GM12873 (cell line): Measurements from ENCODE around the gene TBC1D9B.

Source experiments
- TF ChIP-seq, protein P1 (sequence below): IDR thresholded peaks from 2 replicates; pipeline ENCODE4 v1.5.1; 2012; ENCODE audit warnings: low read depth, mild to moderate bottlenecking, moderate library complexity, low read length, control low read depth; ENCODE audit not compliant: insufficient read depth; ENCODE audit errors: missing control alignments

Gene TBC1D9B

DNA sequence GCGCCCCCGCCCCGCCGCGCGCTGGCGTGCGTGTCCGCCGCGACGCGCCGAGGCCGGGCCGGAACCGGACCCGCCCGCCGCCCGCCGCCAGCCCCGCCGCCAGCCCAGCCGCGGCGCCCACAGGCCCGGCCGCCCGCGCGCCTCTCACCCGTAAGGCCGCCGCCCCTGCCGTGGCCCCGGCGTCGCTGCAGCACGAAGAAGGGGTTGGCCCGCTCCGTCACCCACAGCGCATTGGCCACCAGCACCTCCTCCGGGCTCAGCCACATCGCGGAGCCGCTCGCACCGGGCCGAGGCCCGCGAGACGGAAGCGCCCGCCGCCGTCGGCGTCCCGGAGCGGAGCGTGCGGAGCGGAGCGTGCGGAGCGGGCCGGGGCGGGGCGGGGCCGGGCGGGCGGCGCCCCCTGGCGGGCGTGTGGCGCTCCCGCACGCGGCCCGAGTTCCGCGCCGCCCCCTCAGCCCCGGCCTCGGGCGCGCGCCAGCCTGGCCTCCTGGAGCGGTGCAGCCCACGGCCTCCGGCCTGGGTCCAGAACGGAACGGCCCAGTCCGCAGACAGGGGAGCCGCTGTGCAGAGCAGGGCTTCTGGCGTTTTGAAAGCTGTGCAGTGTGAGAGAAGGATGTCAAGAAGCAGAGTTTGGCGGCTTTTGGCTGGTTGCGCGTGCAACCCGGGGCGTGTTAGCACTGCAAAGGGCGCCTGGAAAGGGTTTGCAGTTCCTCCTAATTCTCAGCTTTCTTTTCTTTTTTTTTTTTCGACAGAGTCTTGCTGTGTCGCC is at the start of gene TBC1D9B:
Gene TBC1D9B, minus strand, starts transcription at position 342 of the 769 bp plus-strand sequence. Its CDS starts 76 bp downstream, at position 266.
- TF ChIP-seq, protein P1, sequence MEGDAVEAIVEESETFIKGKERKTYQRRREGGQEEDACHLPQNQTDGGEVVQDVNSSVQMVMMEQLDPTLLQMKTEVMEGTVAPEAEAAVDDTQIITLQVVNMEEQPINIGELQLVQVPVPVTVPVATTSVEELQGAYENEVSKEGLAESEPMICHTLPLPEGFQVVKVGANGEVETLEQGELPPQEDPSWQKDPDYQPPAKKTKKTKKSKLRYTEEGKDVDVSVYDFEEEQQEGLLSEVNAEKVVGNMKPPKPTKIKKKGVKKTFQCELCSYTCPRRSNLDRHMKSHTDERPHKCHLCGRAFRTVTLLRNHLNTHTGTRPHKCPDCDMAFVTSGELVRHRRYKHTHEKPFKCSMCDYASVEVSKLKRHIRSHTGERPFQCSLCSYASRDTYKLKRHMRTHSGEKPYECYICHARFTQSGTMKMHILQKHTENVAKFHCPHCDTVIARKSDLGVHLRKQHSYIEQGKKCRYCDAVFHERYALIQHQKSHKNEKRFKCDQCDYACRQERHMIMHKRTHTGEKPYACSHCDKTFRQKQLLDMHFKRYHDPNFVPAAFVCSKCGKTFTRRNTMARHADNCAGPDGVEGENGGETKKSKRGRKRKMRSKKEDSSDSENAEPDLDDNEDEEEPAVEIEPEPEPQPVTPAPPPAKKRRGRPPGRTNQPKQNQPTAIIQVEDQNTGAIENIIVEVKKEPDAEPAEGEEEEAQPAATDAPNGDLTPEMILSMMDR: peak; percentile 43

DNA sequence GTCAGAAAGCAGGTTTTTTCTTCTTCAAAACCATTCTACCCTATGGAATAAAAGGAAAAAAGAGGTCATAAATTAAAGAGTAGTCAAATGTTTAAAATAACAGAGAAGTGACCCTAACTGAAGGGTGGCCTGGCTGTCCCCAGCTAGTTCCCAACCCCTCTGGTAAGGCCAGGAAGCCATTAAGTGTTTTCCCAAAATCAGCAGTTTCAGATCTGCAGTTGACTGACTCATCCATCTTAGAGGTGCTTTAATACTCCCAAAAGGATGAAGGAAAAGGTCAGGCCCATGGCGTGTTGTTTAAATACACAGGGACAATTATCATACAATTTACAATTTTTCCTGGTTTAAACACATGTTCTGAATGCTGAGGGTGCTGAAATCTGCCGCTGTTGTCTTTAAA is 47.9 kb upstream of the TBC1D9B start:
- TF ChIP-seq, protein P1: no peak

- TF ChIP-seq, protein P1: no peak
Observed at GRCh38 chr5:179955062-179955461, 47.4 kb upstream of the TBC1D9B start.

DNA sequence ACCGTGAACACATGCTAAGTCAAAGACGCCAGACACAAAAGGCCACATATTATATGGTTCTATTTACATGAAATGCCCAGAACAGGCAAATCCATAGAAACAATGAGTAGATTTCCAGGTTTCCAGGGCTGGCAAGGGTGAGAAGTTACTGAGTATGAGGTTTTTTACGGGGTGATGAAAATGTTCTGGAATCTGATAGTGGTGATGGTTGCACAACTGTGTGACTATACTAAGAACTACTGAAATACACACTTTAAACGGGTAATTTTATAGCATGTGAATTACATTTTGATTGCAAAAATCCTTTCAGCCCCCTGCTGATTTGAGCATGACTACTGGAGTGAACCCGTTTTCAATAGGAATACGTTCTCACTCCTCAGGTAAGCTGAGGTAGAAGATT is 46.7 kb upstream of the TBC1D9B start:
- TF ChIP-seq, protein P1: no peak

DNA sequence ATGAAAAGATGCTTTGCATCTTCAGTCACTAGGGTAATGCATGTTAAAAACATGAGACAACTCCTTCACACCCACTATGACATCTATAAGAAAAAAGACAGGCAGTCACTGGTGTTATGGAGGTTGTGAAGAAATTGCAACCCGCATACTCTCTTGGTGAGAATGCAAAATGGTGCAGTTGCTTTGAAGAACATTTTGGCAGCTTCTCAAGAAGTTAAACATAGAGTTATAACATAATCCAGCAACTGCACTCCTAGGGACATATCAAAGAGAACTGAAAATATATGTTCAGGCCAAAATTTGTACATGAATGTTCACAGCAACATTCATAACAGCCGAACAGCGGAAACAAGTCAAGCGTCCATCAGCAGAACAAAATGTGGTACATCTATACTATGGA is 46.3 kb upstream of the TBC1D9B start:
- TF ChIP-seq, protein P1: no peak

DNA sequence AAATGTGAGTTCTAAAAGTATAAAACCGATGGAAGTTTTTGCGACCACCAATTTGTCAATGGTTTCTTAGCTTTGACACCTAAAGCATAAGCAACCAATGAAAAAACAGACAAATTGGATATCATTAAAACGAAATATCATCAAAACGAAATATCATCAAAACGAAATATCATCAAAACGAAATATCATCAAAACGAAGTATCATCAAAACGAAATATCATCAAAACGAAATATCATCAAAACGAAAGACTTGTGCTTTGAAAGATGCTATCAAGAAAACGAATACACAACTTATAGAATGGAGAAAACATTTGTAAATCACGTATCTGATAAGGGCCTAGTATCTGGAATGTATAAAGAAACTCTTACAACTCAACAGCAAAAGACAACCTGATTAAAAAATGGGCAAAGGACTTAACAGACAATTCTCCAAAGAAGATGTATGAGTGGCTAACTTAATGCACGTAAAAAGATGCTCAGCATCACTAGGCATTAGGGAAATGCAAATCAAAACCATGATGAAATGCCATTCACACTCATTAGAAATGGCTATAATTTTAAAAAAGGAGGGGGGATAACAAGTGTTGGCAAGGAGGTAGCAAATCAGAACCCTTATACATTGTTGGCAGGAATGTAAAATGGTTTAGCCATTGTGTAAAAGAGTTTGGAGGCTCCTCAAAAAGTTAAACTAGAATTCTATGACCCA is 29.4 kb upstream of the TBC1D9B start:
- TF ChIP-seq, protein P1: no peak

GRCh38 chr5:179930788-179931473 is 23.2 kb upstream of the TBC1D9B start:
- TF ChIP-seq, protein P1: no peak
